ENCODE measurements around the gene CTIF.

Gene CTIF

GRCh38 chr18:48790869-48791635 is 252.2 kb downstream of the CTIF start:
- no peak for DNase-seq (ENCODE audit: low spot score)
- Histone ChIP-seq H2AFZ (ENCODE audit: low read length) (no peak overlapping the region), H2BK12ac (ENCODE audit: low read length) (no peak overlapping the region), H2BK120ac (ENCODE audit: low read depth, low read length) (no peak overlapping the region), H2AK5ac (ENCODE audit: low read depth, low read length) (no peak overlapping the region), H3K9ac (ENCODE audit: low read depth, low read length, poor library complexity) (peak overlapping the region; percentile 24), H4K8ac (ENCODE audit: low read depth, low read length) (no peak overlapping the region), H3K4me2 (ENCODE audit: insufficient read depth, low read length, poor library complexity, severe bottlenecking) (no peak overlapping the region), H3K27ac (replicated peaks; ENCODE audit: low read length) (no peak overlapping the region), H4K91ac (ENCODE audit: low read depth, low read length, poor library complexity) (no peak overlapping the region), H3K9me3 (replicated peaks in 1 of 2; ENCODE audit: control insufficient read depth in 2 of 2, insufficient read depth in 1 of 2, low read depth in 1 of 2, low read length in 2 of 2) (peaks cover 0 to 2% of the 10 kb centered on the region in 2 donors), H3K4ac (ENCODE audit: low read length) (no peak overlapping the region), H3K27me3 (ENCODE audit: control insufficient read depth in 3 of 3, insufficient read depth in 3 of 3, low read depth in 1 of 3, low read length in 3 of 3) (no peaks in the 10 kb centered on the region), H3K14ac (ENCODE audit: low read length) (no peak overlapping the region), H3K23ac (ENCODE audit: low read depth, low read length, poor library complexity) (no peak overlapping the region), H2BK15ac (ENCODE audit: low read length) (no peak overlapping the region), H3K79me1 (ENCODE audit: low read depth, low read length) (no peaks in the 10 kb centered on the region), H3K18ac (ENCODE audit: low read length) (no peak overlapping the region), H3K4me1 (ENCODE audit: control insufficient read depth in 2 of 2, insufficient read depth in 1 of 2, low read depth in 1 of 2, low read length in 2 of 2) (peaks cover 11 to 12% of the 10 kb centered on the region in 2 donors), H3K36me3 (replicated peaks in 1 of 2; ENCODE audit: control insufficient read depth in 2 of 2, insufficient read depth in 2 of 2, low read length in 2 of 2) (no peaks in the 10 kb centered on the region), H2BK5ac (ENCODE audit: low read length) (no peak overlapping the region), H3K4me3 (ENCODE audit: low read length in 2 of 2) (no peak overlapping the region)
- no CpG with 5 or more reads among the region's 1 CpG for WGBS, 2 donors (ENCODE audit: extremely low coverage in 2 of 2, insufficient read length in 2 of 2, insufficient replicate concordance in 1 of 2)

GRCh38 chr18:48791636-48792105 is 252.8 kb downstream of the CTIF start:
- no peak overlapping the region for H3K27ac ChIP-seq (replicated peaks; ENCODE audit: low read length)
- no peak overlapping the region for H4K91ac ChIP-seq (ENCODE audit: low read depth, low read length, poor library complexity)
- no CpG with 5 or more reads among the region's 4 CpGs for WGBS, 2 donors (ENCODE audit: extremely low coverage in 2 of 2, insufficient read length in 2 of 2, insufficient replicate concordance in 1 of 2)
- H3K4me3 ChIP-seq (ENCODE audit: low read length in 2 of 2), result no peak overlapping the region
- DNase-seq (ENCODE audit: low spot score), result no peak
- H4K8ac ChIP-seq (ENCODE audit: low read depth, low read length), result no peak overlapping the region
- no peak overlapping the region for H3K23ac ChIP-seq (ENCODE audit: low read depth, low read length, poor library complexity)
- no peaks in the 10 kb centered on the region for H3K79me1 ChIP-seq (ENCODE audit: low read depth, low read length)
- H3K14ac ChIP-seq (ENCODE audit: low read length), result no peak overlapping the region
- peaks cover 0 to 2% of the 10 kb centered on the region in 2 donors for H3K9me3 ChIP-seq (replicated peaks in 1 of 2; ENCODE audit: control insufficient read depth in 2 of 2, insufficient read depth in 1 of 2, low read depth in 1 of 2, low read length in 2 of 2)
- no peak overlapping the region for H2BK5ac ChIP-seq (ENCODE audit: low read length)
- H3K4me1 ChIP-seq (ENCODE audit: control insufficient read depth in 2 of 2, insufficient read depth in 1 of 2, low read depth in 1 of 2, low read length in 2 of 2), result peaks cover 11% of the 10 kb centered on the region in 2 donors
- H3K4me2 ChIP-seq (ENCODE audit: insufficient read depth, low read length, poor library complexity, severe bottlenecking), result no peak overlapping the region
- H2BK15ac ChIP-seq (ENCODE audit: low read length), result no peak overlapping the region
- no peak overlapping the region for H2BK12ac ChIP-seq (ENCODE audit: low read length)
- H3K9ac ChIP-seq (ENCODE audit: low read depth, low read length, poor library complexity), result no peak overlapping the region
- no peak overlapping the region for H3K4ac ChIP-seq (ENCODE audit: low read length)
- H2BK120ac ChIP-seq (ENCODE audit: low read depth, low read length), result no peak overlapping the region
- no peak overlapping the region for H3K18ac ChIP-seq (ENCODE audit: low read length)
- H3K27me3 ChIP-seq (ENCODE audit: control insufficient read depth in 3 of 3, insufficient read depth in 3 of 3, low read depth in 1 of 3, low read length in 3 of 3), result no peaks in the 10 kb centered on the region
- no peak overlapping the region for H2AK5ac ChIP-seq (ENCODE audit: low read depth, low read length)
- H2AFZ ChIP-seq (ENCODE audit: low read length), result no peak overlapping the region
- H3K36me3 ChIP-seq (replicated peaks in 1 of 2; ENCODE audit: control insufficient read depth in 2 of 2, insufficient read depth in 2 of 2, low read length in 2 of 2), result no peaks in the 10 kb centered on the region

GRCh38 chr18:48792141-48792540 is 253.3 kb downstream of the CTIF start:
- Histone ChIP-seq H3K36me3 (replicated peaks in 1 of 2; ENCODE audit: control insufficient read depth in 2 of 2, insufficient read depth in 2 of 2, low read length in 2 of 2) (no peaks in the 10 kb centered on the region), H2BK120ac (ENCODE audit: low read depth, low read length) (no peak overlapping the region), H3K23ac (ENCODE audit: low read depth, low read length, poor library complexity) (no peak overlapping the region), H3K27me3 (ENCODE audit: control insufficient read depth in 3 of 3, insufficient read depth in 3 of 3, low read depth in 1 of 3, low read length in 3 of 3) (no peaks in the 10 kb centered on the region), H3K14ac (ENCODE audit: low read length) (no peak overlapping the region), H2AFZ (ENCODE audit: low read length) (no peak overlapping the region), H3K27ac (replicated peaks; ENCODE audit: low read length) (no peak overlapping the region), H3K4ac (ENCODE audit: low read length) (no peak overlapping the region), H4K91ac (ENCODE audit: low read depth, low read length, poor library complexity) (no peak overlapping the region), H3K4me1 (ENCODE audit: control insufficient read depth in 2 of 2, insufficient read depth in 1 of 2, low read depth in 1 of 2, low read length in 2 of 2) (peaks cover 7% of the 10 kb centered on the region in 2 donors), H3K18ac (ENCODE audit: low read length) (no peak overlapping the region), H2BK15ac (ENCODE audit: low read length) (no peak overlapping the region), H2AK5ac (ENCODE audit: low read depth, low read length) (no peak overlapping the region), H3K9ac (ENCODE audit: low read depth, low read length, poor library complexity) (no peak overlapping the region), H3K79me1 (ENCODE audit: low read depth, low read length) (no peaks in the 10 kb centered on the region), H3K4me3 (ENCODE audit: low read length in 2 of 2) (no peak overlapping the region), H3K4me2 (ENCODE audit: insufficient read depth, low read length, poor library complexity, severe bottlenecking) (no peak overlapping the region), H4K8ac (ENCODE audit: low read depth, low read length) (no peak overlapping the region), H3K9me3 (replicated peaks in 1 of 2; ENCODE audit: control insufficient read depth in 2 of 2, insufficient read depth in 1 of 2, low read depth in 1 of 2, low read length in 2 of 2) (peaks cover 0 to 2% of the 10 kb centered on the region in 2 donors), H2BK12ac (ENCODE audit: low read length) (no peak overlapping the region), H2BK5ac (ENCODE audit: low read length) (no peak overlapping the region)
- no CpG with 5 or more reads among the region's 4 CpGs for WGBS, 2 donors (ENCODE audit: extremely low coverage in 2 of 2, insufficient read length in 2 of 2, insufficient replicate concordance in 1 of 2)
- DNase-seq (ENCODE audit: low spot score), result no peak

GRCh38 chr18:48792611-48793380 is 254.0 kb downstream of the CTIF start:
- no peak overlapping the region for H3K4me2 ChIP-seq (ENCODE audit: insufficient read depth, low read length, poor library complexity, severe bottlenecking)
- no peak overlapping the region for H3K4ac ChIP-seq (ENCODE audit: low read length)
- H2BK5ac ChIP-seq (ENCODE audit: low read length), result no peak overlapping the region
- no peak overlapping the region for H3K18ac ChIP-seq (ENCODE audit: low read length)
- no peaks in the 10 kb centered on the region for H3K36me3 ChIP-seq (replicated peaks in 1 of 2; ENCODE audit: control insufficient read depth in 2 of 2, insufficient read depth in 2 of 2, low read length in 2 of 2)
- no peak overlapping the region for H4K8ac ChIP-seq (ENCODE audit: low read depth, low read length)
- no CpG with 5 or more reads among the region's 4 CpGs for WGBS, 2 donors (ENCODE audit: extremely low coverage in 2 of 2, insufficient read length in 2 of 2, insufficient replicate concordance in 1 of 2)
- no peak overlapping the region for H2AFZ ChIP-seq (ENCODE audit: low read length)
- H3K79me1 ChIP-seq (ENCODE audit: low read depth, low read length), result no peaks in the 10 kb centered on the region
- H4K91ac ChIP-seq (ENCODE audit: low read depth, low read length, poor library complexity), result no peak overlapping the region
- no peak overlapping the region for H3K23ac ChIP-seq (ENCODE audit: low read depth, low read length, poor library complexity)
- H3K14ac ChIP-seq (ENCODE audit: low read length), result no peak overlapping the region
- DNase-seq (ENCODE audit: low spot score), result no peak
- H3K27ac ChIP-seq (replicated peaks; ENCODE audit: low read length), result no peak overlapping the region
- H3K4me1 ChIP-seq (ENCODE audit: control insufficient read depth in 2 of 2, insufficient read depth in 1 of 2, low read depth in 1 of 2, low read length in 2 of 2), result peaks cover under 1% of the 10 kb centered on the region in 2 donors
- no peak overlapping the region for H2BK120ac ChIP-seq (ENCODE audit: low read depth, low read length)
- H2AK5ac ChIP-seq (ENCODE audit: low read depth, low read length), result no peak overlapping the region
- peaks cover 0 to 2% of the 10 kb centered on the region in 2 donors for H3K9me3 ChIP-seq (replicated peaks in 1 of 2; ENCODE audit: control insufficient read depth in 2 of 2, insufficient read depth in 1 of 2, low read depth in 1 of 2, low read length in 2 of 2)
- H2BK15ac ChIP-seq (ENCODE audit: low read length), result no peak overlapping the region
- H2BK12ac ChIP-seq (ENCODE audit: low read length), result no peak overlapping the region
- H3K9ac ChIP-seq (ENCODE audit: low read depth, low read length, poor library complexity), result no peak overlapping the region
- H3K27me3 ChIP-seq (ENCODE audit: control insufficient read depth in 3 of 3, insufficient read depth in 3 of 3, low read depth in 1 of 3, low read length in 3 of 3), result no peaks in the 10 kb centered on the region
- H3K4me3 ChIP-seq (ENCODE audit: low read length in 2 of 2), result no peak overlapping the region
